GM12891 (cell line): Measurements from ENCODE around the gene ANO2.

Experiments
- PAX5 ChIP-seq: IDR thresholded peaks from 2 replicates; pipeline ENCODE4 v1.6.1; 2011; ENCODE audit warnings: low read length, moderate library complexity, mild to moderate bottlenecking; ENCODE audit not compliant: insufficient read depth, severe bottlenecking
- POLR2A ChIP-seq: IDR thresholded peaks from 2 replicates; pipeline ENCODE4 v1.6.1; 2011; ENCODE audit warnings: low read depth, low read length, control low read depth
- POLR2AphosphoS5 ChIP-seq: IDR thresholded peaks from 2 replicates; pipeline ENCODE4 v1.6.1; 2011; ENCODE audit warnings: low read depth, low read length, control low read depth
- TAF1 ChIP-seq: IDR thresholded peaks from 2 replicates; pipeline ENCODE4 v1.6.1; 2011; ENCODE audit warnings: low read depth, low read length, control low read depth

DNA sequence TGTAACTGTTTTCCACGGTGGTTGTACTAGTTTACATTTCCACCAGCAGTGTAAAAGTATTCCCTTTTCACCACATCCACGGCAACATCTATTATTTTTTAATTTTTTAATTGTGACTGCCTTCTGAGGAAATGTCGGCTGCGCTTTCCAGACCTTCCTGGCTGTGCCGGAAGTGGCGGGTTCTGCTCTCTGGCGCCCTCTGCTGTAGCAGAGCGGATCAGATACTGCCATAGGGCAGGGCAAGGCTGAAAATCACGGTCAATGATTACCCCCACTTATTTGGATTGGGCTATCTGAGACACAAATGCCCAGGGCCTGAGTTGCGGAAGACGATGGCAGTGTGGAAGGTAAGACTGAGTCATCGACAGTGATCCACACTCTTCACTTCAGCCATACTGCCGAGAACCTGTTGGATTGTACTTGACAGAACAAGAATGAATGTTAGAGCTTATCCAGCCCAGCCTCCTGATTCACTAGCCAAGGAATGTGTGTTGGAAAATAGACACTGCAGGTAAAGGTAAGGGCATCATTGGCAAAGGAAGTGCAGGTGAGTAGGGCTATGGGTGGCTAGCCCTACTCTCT, 388.9 kb downstream of the ANO2 start:
- no peak for TF ChIP-seq PAX5
- TF ChIP-seq POLR2A, result no peak
- TF ChIP-seq POLR2AphosphoS5, result no peak
- TF ChIP-seq TAF1, result no peak
